HG02943 (cell line): ENCODE data around the gene ABCB11.

Source experiments
- ATAC-seq: cut with Tn5 transposase; IDR thresholded peaks from one replicate; pipeline ENCODE4 v1.9.1; 2021; ENCODE audit warnings: mild to moderate bottlenecking, low read depth, moderate library complexity; ENCODE audit not compliant: unreplicated experiment

Gene ABCB11

GRCh38 chr2:169010633-169011460 is 20.3 kb downstream of the ABCB11 start:
- ATAC-seq = no peak

GRCh38 chr2:169009865-169010579 is 21.1 kb downstream of the ABCB11 start:
- ATAC-seq = no peak

DNA sequence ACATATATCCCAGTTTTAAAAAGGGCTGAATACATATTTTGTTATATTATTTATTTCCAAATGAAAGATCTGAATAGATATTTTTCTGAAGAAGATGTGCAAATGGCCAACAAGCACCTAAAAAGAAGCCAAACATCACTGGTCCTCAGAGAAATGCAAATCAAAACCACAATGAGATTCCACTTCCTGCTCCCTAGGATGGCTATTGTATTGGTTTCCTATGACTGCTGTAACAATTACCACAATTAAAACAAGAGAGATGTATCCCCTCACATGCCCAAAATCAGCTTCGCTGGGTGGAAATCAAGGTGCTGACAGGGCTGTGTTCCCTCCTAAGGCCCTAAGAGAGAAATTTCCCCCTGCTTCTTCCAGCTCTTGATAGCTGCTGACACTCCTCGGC is 23.2 kb downstream of the ABCB11 start:
- no peak for ATAC-seq

- no peak for ATAC-seq
Observed at GRCh38 chr2:169007356-169007755, 23.8 kb downstream of the ABCB11 start.

DNA sequence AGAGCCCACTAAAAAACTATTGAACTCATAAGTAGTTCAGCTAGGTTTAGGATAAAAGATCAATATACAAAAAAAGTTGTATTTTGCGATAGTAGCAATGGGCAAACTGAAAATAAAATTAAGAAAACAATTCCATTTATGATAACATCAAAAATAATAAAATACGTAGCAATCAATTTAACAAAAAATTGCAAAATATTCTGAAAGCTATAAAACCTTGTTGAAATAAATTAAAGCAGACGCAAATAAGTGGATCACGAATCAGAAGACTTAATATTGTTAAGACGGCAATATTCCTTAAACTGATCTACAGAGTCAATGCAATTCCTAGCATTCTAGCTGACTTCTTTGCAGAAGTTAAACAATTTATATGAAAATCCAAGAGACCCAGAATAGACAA is 24.5 kb downstream of the ABCB11 start:
- ATAC-seq = no peak

GRCh38 chr2:169005994-169006393 is 25.1 kb downstream of the ABCB11 start:
- ATAC-seq = no peak

DNA sequence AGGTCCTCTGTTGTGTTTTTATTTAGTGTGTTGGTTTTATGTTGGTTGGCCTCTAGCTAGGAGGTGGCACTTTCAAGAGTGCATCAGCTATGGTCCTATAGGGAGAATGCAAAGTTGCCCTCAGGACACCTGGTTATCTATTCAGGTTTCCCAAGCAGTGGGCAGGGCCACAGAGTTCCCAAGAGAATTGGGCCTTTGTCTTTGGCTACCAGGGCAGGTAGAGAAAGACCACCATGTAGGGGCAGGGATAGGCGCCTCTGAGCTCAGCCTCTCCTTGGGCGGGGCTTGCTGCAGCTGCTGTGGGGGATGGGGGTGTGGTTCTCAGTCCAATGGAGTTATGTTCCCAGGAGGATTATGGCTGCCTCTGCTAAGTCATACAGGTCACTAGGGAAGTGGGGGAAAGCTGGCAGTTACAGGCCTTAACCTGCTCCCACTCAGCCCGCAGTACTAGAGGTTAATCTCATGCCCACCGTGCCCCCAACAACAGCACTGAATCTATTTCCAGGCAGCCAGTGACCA is 26.0 kb downstream of the ABCB11 start:
- no peak for ATAC-seq

DNA sequence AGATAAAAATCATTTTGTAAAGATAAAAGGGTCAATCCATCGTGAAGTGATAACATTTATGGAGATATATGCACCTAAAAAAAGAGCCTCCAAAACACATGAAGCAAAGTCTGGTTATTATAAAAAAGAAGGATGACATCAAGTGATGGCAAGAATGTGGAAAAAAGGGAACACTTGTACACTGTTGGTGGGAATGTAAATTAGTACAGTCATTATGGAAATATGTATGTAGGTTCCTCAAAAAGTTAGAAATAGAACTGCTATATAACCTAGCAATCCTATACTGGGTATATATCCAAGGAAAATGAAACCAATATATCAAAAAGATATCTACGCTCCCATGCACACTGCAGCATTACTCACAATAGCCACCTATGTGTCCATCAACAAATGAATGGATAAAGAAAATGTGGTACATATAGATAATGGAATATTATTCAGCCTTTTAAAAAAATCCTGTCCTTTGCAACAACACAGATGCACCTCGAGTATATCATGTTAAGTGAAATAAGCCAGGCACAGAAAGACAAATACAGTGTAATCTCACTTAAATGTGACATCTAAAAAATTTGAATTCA is 28.9 kb downstream of the ABCB11 start:
- no peak for ATAC-seq

- no peak for ATAC-seq
Observed at GRCh38 chr2:169001116-169001815, 29.9 kb downstream of the ABCB11 start.

GRCh38 chr2:168999668-169000213 is 31.4 kb downstream of the ABCB11 start:
- ATAC-seq = no peak

GRCh38 chr2:168998609-168999211 is 32.4 kb downstream of the ABCB11 start:
- no peak for ATAC-seq

- no peak for ATAC-seq
Observed at GRCh38 chr2:168997794-168998193, 33.3 kb downstream of the ABCB11 start.

DNA sequence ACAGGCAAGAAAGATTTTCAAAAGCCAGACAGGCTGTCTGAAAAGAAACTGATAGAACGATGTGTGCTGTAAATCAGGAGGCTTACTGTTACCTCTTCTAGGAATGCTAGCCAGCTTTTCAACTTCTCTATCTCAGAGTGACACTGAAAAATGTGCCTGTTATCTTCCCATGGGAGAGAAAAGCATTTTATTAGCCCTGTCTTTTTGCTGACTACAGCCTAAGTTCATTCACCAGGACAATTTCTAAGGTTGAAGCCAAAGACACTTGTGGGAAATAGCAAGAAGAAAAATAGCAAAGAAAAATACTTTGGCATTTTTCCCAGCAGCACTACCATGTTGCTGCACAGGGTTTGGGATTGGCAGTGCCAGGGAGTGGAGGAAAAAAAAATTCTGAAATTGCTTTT is 34.0 kb downstream of the ABCB11 start:
- ATAC-seq = no peak

GRCh38 chr2:168995744-168996143 is 35.4 kb downstream of the ABCB11 start:
- ATAC-seq = no peak

GRCh38 chr2:168993538-168993937 is 37.6 kb downstream of the ABCB11 start:
- ATAC-seq = no peak

DNA sequence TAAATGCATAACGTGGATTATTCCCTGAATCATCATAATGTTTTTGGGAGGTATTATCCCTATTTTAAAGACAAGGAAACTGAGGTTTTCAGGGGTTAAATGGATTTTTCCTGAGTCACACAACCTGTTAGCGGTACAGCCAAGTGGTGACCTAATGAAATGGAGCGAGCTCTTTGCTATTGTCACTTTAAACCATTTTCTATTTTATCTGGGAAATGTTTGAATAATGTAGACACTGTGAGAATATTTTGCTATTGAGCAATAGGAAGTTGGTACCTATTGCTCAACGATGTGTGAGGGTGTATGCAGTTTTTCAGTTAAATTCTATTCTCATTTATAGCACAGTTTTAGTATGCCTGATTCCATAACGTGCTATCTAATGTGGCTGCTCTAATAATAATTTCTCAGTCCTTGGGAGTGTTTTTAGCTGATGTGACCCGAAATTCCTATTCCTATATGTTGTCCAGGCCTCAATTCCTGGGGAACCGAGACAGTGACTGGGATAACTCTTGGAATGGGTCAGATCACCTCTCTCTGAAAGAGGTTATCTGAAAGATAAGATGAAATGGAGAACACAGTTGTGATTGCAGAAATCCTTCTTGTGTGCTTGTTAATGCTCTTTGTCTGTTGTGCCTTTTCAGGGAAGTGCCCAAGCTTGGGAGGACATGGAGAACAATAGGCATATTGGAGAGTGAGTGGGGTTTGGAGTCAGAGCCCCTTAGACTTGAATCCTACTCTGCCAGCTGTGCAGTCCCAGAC is 38.4 kb downstream of the ABCB11 start:
- no peak for ATAC-seq

- no peak for ATAC-seq
Observed at GRCh38 chr2:168992026-168992425, 39.1 kb downstream of the ABCB11 start.

DNA sequence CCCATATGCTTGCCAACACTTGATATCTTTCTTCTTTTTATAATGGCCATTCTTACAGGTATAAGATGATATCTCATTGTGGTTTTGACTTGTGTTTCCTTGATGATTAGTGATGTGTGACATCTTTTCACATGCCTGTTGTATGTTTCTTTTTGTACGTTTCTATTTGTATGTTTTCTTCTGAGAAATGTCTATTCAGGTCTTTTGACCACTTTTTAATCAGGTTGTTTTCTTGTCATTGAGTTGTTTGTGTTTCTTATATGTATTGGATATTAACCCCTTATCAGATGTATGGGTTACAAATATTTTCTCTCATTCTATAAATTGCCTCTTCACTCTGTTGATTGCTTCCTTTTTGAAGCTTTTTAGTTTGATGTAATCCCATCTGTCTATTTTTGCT is 42.4 kb downstream of the ABCB11 start:
- ATAC-seq = no peak

- no peak for ATAC-seq
Observed at GRCh38 chr2:168986398-168986943, 44.7 kb downstream of the ABCB11 start.
